Upper lobe of right lung (tissue), 1 donor: ENCODE measurements around the gene TMEM223. TPM values are rescaled to one million over a fixed set of nuclear protein-coding genes. Genes with fewer than 3 reads are reported as not detected.
A peak's percentile ranks its signal among the peaks of the same experiment; 100 is the strongest.
"Not testable (repeated sequence)": the region's sequence is repeated elsewhere in the genome, so short reads cannot be mapped to it uniquely, and the experiment has no call there.

Experiments
- ATAC-seq: fragments of 200-7000 bp; cut with Tn5 transposase; one replicate; pipeline ENCODE4 v1.9.1; 2020; ENCODE audit warnings: mild to moderate bottlenecking, moderate library complexity
- DNase-seq: peaks from one replicate; pipeline ENCODE4 v3.0.0-alpha.2; 2020
- H3K27ac ChIP-seq: fragments of 200-600 bp; one replicate; pipeline ENCODE4 v1.8.0; 2022
- H3K27me3 ChIP-seq: fragments of 200-600 bp; one replicate; pipeline ENCODE4 v1.8.0; 2022; ENCODE audit warnings: mild to moderate bottlenecking
- H3K36me3 ChIP-seq: fragments of 200-600 bp; one replicate; pipeline ENCODE4 v1.8.0; 2022
- H3K4me1 ChIP-seq: fragments of 200-600 bp; one replicate; pipeline ENCODE4 v1.8.0; 2022
- H3K4me3 ChIP-seq: fragments of 200-600 bp; one replicate; pipeline ENCODE4 v1.8.0; 2022; ENCODE audit warnings: mild to moderate bottlenecking
- H3K9me3 ChIP-seq: fragments of 200-600 bp; one replicate; pipeline ENCODE4 v1.8.0; 2022
- CTCF ChIP-seq: fragments of 200-600 bp; IDR thresholded peaks from one replicate; pipeline ENCODE4 v1.8.0; 2022; ENCODE audit warnings: antibody characterized with exemption
- intact Hi-C: fragments of 100-400 bp; cut with DNase I; formaldehyde crosslinking; loops from one replicate; pipeline ENCODE4 v1.11.0; 2022
- total RNA-seq: library from RNA; stranded (reverse); fragmentation: NEBNext Ultra II Directional; extraction: Animal tissue kit (Norgen Biotek cat#: 25700); gene quantifications from one replicate; pipeline ENCODE4 v1.2.1, GENCODE V29; 2021
- donor health status: DM: no; HTN: yes; CAD: no; lungs with severe emphysema.

The TMEM223 gene
- total RNA-seq, 1 donor from 2014 or later, result 14.8 TPM

GRCh38 chr11:62831520-62832335, 39.9 kb upstream of the TMEM223 start, which contains the start of gene STX5:
Gene STX5, minus strand, starts transcription at chr11:62832051. Its CDS starts 808 bp downstream, at chr11:62831243.
- Histone ChIP-seq H3K4me3 (peak within 1 kb of the TSS; percentile 74), H3K4me1 (peaks cover 15% of the 10 kb centered on the region), H3K27me3 (no peaks in the 10 kb centered on the region), H3K36me3 (peaks cover 58% of the 10 kb centered on the region), H3K27ac (peak within 1 kb of the TSS; percentile 96), H3K9me3 (no peaks in the 10 kb centered on the region)
- TF ChIP-seq CTCF, result no peak
- ATAC-seq (peak; percentile 98), DNase-seq (peak; percentile 100)
- intact Hi-C loops, result no loop called here

- no peak for ATAC-seq
- Histone ChIP-seq H3K27ac (peak overlapping the region; percentile 96), H3K36me3 (peaks cover 58% of the 10 kb centered on the region), H3K27me3 (no peaks in the 10 kb centered on the region), H3K4me1 (peaks cover 15% of the 10 kb centered on the region), H3K4me3 (peak overlapping the region; percentile 74), H3K9me3 (no peaks in the 10 kb centered on the region)
- intact Hi-C loops, result no loop called here
- no peak for TF ChIP-seq CTCF
- DNase-seq, result no peak
These were observed 39.2 kb upstream of the TMEM223 start for GRCh38 chr11:62830904-62831519.

GRCh38 chr11:62828130-62828529, 36.3 kb upstream of the TMEM223 start:
- H3K9me3 ChIP-seq, H3K27me3 ChIP-seq, H3K4me3 ChIP-seq, intact Hi-C loops, DNase-seq, H3K27ac ChIP-seq, ATAC-seq: not testable (repeated sequence)
- Histone ChIP-seq H3K4me1 (peaks cover 15% of the 10 kb centered on the region), H3K36me3 (peaks cover 62% of the 10 kb centered on the region)

GRCh38 chr11:62823677-62824076, 31.9 kb upstream of the TMEM223 start:
- Histone ChIP-seq H3K36me3 (peaks cover 95% of the 10 kb centered on the region), H3K27me3 (no peaks in the 10 kb centered on the region), H3K4me3 (no peak overlapping the region), H3K9me3 (no peaks in the 10 kb centered on the region), H3K4me1 (peaks cover 5% of the 10 kb centered on the region), H3K27ac (no peak overlapping the region)
- no peak for ATAC-seq
- no peak for DNase-seq
- no peak for TF ChIP-seq CTCF
- intact Hi-C loops, result no loop called here

GRCh38 chr11:62817129-62817528, 25.3 kb upstream of the TMEM223 start:
- Histone ChIP-seq H3K27me3 (no peaks in the 10 kb centered on the region), H3K9me3 (no peaks in the 10 kb centered on the region), H3K4me3 (no peak overlapping the region), H3K27ac (peak overlapping the region; percentile 2), H3K4me1 (no peaks in the 10 kb centered on the region), H3K36me3 (peaks cover 65% of the 10 kb centered on the region)
- intact Hi-C loops, result no loop called here
- TF ChIP-seq CTCF, result no peak
- DNase-seq (no peak), ATAC-seq (no peak)

- DNase-seq (no peak), ATAC-seq (peak; percentile 73)
- no peak for TF ChIP-seq CTCF
- intact Hi-C loops, result no loop called here
- Histone ChIP-seq H3K27me3 (no peaks in the 10 kb centered on the region), H3K4me3 (no peak overlapping the region), H3K27ac (peak overlapping the region; percentile 2), H3K36me3 (peaks cover 59% of the 10 kb centered on the region), H3K4me1 (no peaks in the 10 kb centered on the region), H3K9me3 (no peaks in the 10 kb centered on the region)
These were observed 24.8 kb upstream of the TMEM223 start for GRCh38 chr11:62816557-62816956.
